K562 (cell line): ENCODE data around the gene ANK3. TPM values are rescaled to one million over a fixed set of nuclear protein-coding genes. Genes with fewer than 3 reads are reported as not detected.

Experiments
- ATAC-seq: fragments of 200-7000 bp; cut with Tn5 transposase; 3 replicates; pipeline ENCODE4 v1.9.1; 2020; ENCODE audit warnings: moderate library complexity
- BruUV-seq: library from RNA; stranded (reverse); fragments of 400-500 nt; replicated peaks from 2 replicates; lab custom pipeline; 2021; lab: Mats Ljungman, UMichigan
- CTCF ChIA-PET: fragments of 300-600 bp; formaldehyde crosslinking; extraction: SDS; loops from one replicate; lab custom pipeline; 2021; ENCODE audit warnings: low intra/inter-chr PET ratio; lab: Yijun Ruan, JAX
- POLR2A ChIA-PET: fragments of 300-600, 350-650 bp; sonication (Branson Sonifier 250); formaldehyde crosslinking; extraction: SDS; loops from one replicate; lab custom pipeline; 2021; ENCODE audit warnings: antibody characterized with exemption, inconsistent platforms; lab: Yijun Ruan, JAX
- DNase-seq, 4 experiments: peaks; one replicate each; pipeline versions ENCODE4 v3.0.0 to v3.0.0-alpha.2; 2011 to 2018; ENCODE audit warnings: low spot score in 3 of 4, mixed read lengths in 3 of 4; ENCODE audit errors: extremely low read depth in 1 of 4
- FAIRE-seq: peaks from 2 replicates; lab custom pipeline; 2011; peaks lifted over from hg19 to GRCh38; lab: Jason Lieb, UNC
- H2AFZ ChIP-seq: 2 replicates; pipeline ENCODE4 v1.6.0; 2011; ENCODE audit warnings: low read depth, low read length, control low read depth, inconsistent platforms
- H3K27ac ChIP-seq: fragments of 200-600 bp; 3 replicates; pipeline ENCODE4 v1.8.0; 2011; ENCODE audit warnings: low read depth, mild to moderate bottlenecking, control low read depth, inconsistent platforms, low read length, moderate library complexity, mixed read lengths; ENCODE audit errors: extremely low read depth
- H3K27me3 ChIP-seq, 2 experiments: fragments of 300-600 bp in 1 of 2; 2 replicates in 1 of 2; 3 replicates in 1 of 2; pipeline versions ENCODE4 v1.6.0 to v1.8.0; 2011; ENCODE audit warnings: inconsistent platforms in 2 of 2, low read length in 2 of 2, mild to moderate bottlenecking in 1 of 2, mixed read lengths in 1 of 2, moderate library complexity in 1 of 2; ENCODE audit not compliant: control insufficient read depth in 2 of 2, insufficient read depth in 2 of 2
- H3K36me3 ChIP-seq: fragments of 300-600 bp; 3 replicates; pipeline ENCODE4 v1.8.0; 2011; ENCODE audit warnings: mild to moderate bottlenecking, low read length, inconsistent platforms; ENCODE audit not compliant: control insufficient read depth, insufficient read depth
- H3K4me1 ChIP-seq, 2 experiments: fragments of 200-600 bp in 1 of 2; replicated peaks in 1 of 2; 2 replicates in 1 of 2; 3 replicates in 1 of 2; pipeline versions ENCODE4 v1.5.1 to v1.8.0; 2011; ENCODE audit warnings: inconsistent platforms in 2 of 2, low read length in 2 of 2, mild to moderate bottlenecking in 1 of 2, mixed read lengths in 1 of 2, moderate library complexity in 1 of 2; ENCODE audit not compliant: control insufficient read depth in 2 of 2, insufficient read depth in 2 of 2
- H3K4me2 ChIP-seq: 2 replicates; pipeline ENCODE4 v1.6.1; 2011; ENCODE audit warnings: low read length, control low read depth, inconsistent platforms, mixed read lengths; ENCODE audit not compliant: insufficient read depth
- H3K4me3 ChIP-seq: fragments of 200-600 bp; sonication (generic), shearing (Covaris generic); 2 replicates; pipeline ENCODE4 v1.5.1; 2016; ENCODE audit warnings: control low read depth, inconsistent platforms
- H3K79me2 ChIP-seq: fragments of 200-600 bp; 3 replicates; pipeline ENCODE4 v1.8.0; 2011; ENCODE audit warnings: low read length, inconsistent platforms; ENCODE audit not compliant: control insufficient read depth, insufficient read depth
- H3K9ac ChIP-seq, 2 experiments: 2 replicates each; pipeline versions ENCODE4 v1.6.0 to v1.6.1; 2011; ENCODE audit warnings: low read depth in 2 of 2, low read length in 2 of 2, control low read depth in 1 of 2, inconsistent platforms in 1 of 2, mild to moderate bottlenecking in 1 of 2, mixed read lengths in 1 of 2; ENCODE audit not compliant: insufficient read depth in 1 of 2
- H3K9me1 ChIP-seq: one replicate; pipeline ENCODE4 v1.6.0; 2011; ENCODE audit warnings: inconsistent platforms, mild to moderate bottlenecking, low read length, moderate library complexity; ENCODE audit not compliant: control insufficient read depth, insufficient read depth
- H3K9me3 ChIP-seq: replicated peaks from 2 replicates; pipeline ENCODE4 v1.5.1; 2011; ENCODE audit warnings: low read depth, low read length, inconsistent platforms; ENCODE audit not compliant: control insufficient read depth, insufficient read depth
- H4K20me1 ChIP-seq: replicated peaks from 2 replicates; pipeline ENCODE4 v1.6.1; 2011; ENCODE audit warnings: low read length, inconsistent platforms, mixed read lengths; ENCODE audit not compliant: control insufficient read depth, insufficient read depth
- DMBX1 ChIP-seq: fragments of 250-450 bp; sonication (Bioruptor Pico); IDR thresholded peaks from 2 replicates; pipeline ENCODE4 v1.8.0; 2022; ENCODE audit warnings: inconsistent platforms, mild to moderate bottlenecking, moderate library complexity, borderline replicate concordance
- KDM5B ChIP-seq: fragments of 200-600 bp; sonication (generic); IDR thresholded peaks from 2 replicates; pipeline ENCODE4 v1.6.1; 2012; ENCODE audit warnings: low read depth, mild to moderate bottlenecking, moderate library complexity, low read length, control low read depth, inconsistent platforms; ENCODE audit not compliant: insufficient replicate concordance
- NR1H2 ChIP-seq: sonication (generic); formaldehyde crosslinking; IDR thresholded peaks from 2 replicates; pipeline ENCODE4 v1.4.0; 2020; ENCODE audit warnings: mild to moderate bottlenecking, missing genetic modification reagents
- ZNF217 ChIP-seq: sonication (generic); formaldehyde crosslinking; IDR thresholded peaks from 2 replicates; pipeline ENCODE4 v1.8.0; 2022; ENCODE audit warnings: mild to moderate bottlenecking, missing genetic modification reagents
- ZNF766 ChIP-seq: fragments of 200-800 bp; sonication (Bioruptor generic); conservative IDR thresholded peaks from 2 replicates; pipeline ENCODE4 v1.6.1; 2016; ENCODE audit warnings: missing genetic modification characterization, missing compliant biosample characterization
- WGBS: fragments of 100-300 bp; shearing (Covaris generic); methylation state at CpG from one replicate; pipeline ENCODE4 v1.1.6; 2016; ENCODE audit warnings: low coverage, mixed read lengths; ENCODE audit not compliant: insufficient coverage; ENCODE audit errors: missing lambda C conversion rate; 5-methylcytosine and 5-hydroxymethylcytosine counted together
- in situ Hi-C: fragments of 300-500 bp; cut with MboI; formaldehyde crosslinking; loops from 4 replicates; pipeline ENCODE4 v1.15.0; 2018; ENCODE audit warnings: inconsistent platforms, mixed read lengths
- intact Hi-C: fragments of 100-400 bp; cut with micrococcal nuclease; formaldehyde crosslinking; loops from 2 replicates; pipeline ENCODE4 v1.14.2; 2022
- polyA plus RNA-seq, 8 experiments: library from polyadenylated mRNA; depleted of rRNA in 4 of 8; stranded (reverse) in 5 of 8; unstranded in 3 of 8; fragments of >200 nt; fragmentation: Nextera tagmentation in 2 of 8; fragmentation: Illumina TruSeq in 1 of 8; extraction: Ambion mirVana in 2 of 8; extraction: Trizol in 1 of 8; gene quantifications; 2 replicates each; pipeline versions ENCODE4 v1.2.1 to v1.2.3, GENCODE V29; 2011 to 2014; ENCODE audit warnings: inconsistent platforms in 1 of 8, missing spikeins in 1 of 8
- total RNA-seq, 7 experiments: library from RNA; depleted of rRNA in 6 of 7; stranded (reverse); fragments of >200 nt in 6 of 7; fragmentation: Illumina TruSeq in 2 of 7; extraction: Trizol in 2 of 7; gene quantifications; 2 replicates each; pipeline versions ENCODE4 v1.2.1 to v1.2.3, GENCODE V29; 2011 to 2021; ENCODE audit warnings: low replicate concordance in 1 of 7
- TF ChIP-seq, protein P1 (sequence below): fragments of 450-650 bp; formaldehyde crosslinking; IDR thresholded peaks from 2 replicates; pipeline ENCODE4 v1.4.0; 2020; ENCODE audit warnings: mild to moderate bottlenecking
- TF ChIP-seq, protein P2 (sequence below): fragments of 200-600 bp; sonication (generic); IDR thresholded peaks from one replicate; pipeline ENCODE4 v1.6.1; 2012; ENCODE audit warnings: mild to moderate bottlenecking, low read depth, low read length, inconsistent platforms

The ANK3 gene
- total and polyA plus RNA-seq, 9 of the 15 experiments (the other 6 are each of a cell fraction or from before 2014, with no cell fraction given): 10.0 to 32.3 (median 17.9) TPM

DNA sequence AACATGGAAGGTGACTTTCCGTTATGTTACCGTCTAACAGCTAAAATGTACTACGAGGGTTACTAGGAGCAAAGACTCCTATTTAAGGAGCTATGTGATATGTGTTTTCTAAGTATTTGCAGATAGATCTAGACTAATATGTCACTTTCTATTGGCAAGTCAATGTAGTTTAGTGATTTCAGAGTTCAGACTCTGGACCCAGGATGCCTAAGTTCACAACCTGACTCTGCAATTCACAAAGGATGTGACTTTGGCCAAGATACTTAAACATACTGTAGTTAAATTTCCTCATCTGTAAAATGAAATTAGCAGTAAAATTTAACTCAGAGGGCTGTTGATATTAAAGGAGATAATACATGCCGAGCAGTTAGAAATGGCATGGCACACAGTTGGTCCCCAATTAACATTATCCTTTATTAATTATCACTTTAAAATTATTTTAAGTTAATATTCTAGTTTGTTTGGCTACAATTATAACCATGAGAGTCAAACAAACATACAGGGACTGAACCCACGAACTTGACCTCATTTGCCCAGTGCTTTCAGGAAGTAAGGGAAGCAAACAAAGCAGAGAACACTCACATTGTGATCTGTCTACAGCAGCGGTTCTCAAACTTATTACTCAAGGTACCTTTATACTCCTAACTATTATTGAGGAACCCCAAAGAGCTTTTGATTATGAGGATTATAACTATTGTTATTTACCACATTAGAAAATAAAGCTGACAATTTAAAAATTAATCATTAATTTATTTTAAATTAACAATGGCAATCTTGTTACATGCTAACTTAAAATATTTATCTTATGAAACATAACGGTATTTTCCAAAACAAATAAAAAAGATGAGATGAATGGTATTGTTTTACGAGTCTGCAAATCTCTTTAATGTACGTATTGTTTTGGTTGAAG is 94.4 kb downstream of the ANK3 start:
- Histone ChIP-seq H3K27me3 (no peaks in the 10 kb centered on the region), H3K4me2 (peak overlapping the region; percentile 56), H3K79me2 (peaks cover 29% of the 10 kb centered on the region), H3K9ac (peak overlapping the region in 1 of 2 experiments; percentile 36; a peak in 2 of 4 replicates), H3K36me3 (no peaks in the 10 kb centered on the region), H3K4me3 (no peak overlapping the region), H4K20me1 (no peaks in the 10 kb centered on the region), H3K9me3 (no peaks in the 10 kb centered on the region), H2AFZ (peak overlapping the region; percentile 87), H3K27ac (peak overlapping the region; percentile 19), H3K9me1 (no peaks in the 10 kb centered on the region), H3K4me1 (peaks cover 0 to 40% of the 10 kb centered on the region in 2 experiments; a peak in 4 of 5 replicates)
- DNase-seq (no peak), FAIRE-seq (no peak), ATAC-seq (0 out of 3 replicates have a peak, but pooled peaks have one; percentile 8)
- WGBS: 29% methylated on average over 9 of the region's 9 CpGs
- BruUV-seq: no TSS peak
- ChIA-PET CTCF (no interaction called here), POLR2A (interaction anchor here (1.4 to 2.7 kb wide), 5 partner anchors 11 to 32 kb away, joined by 3 to 20 read pairs (median 4); no protein-coding TSS in a partner anchor)
- intact Hi-C loops (loop anchor here (1.0 to 10.0 kb wide), 2 partner anchors 10 to 490 kb away; no protein-coding TSS in a partner anchor), in situ Hi-C loops (no loop called here)
- no peak for TF ChIP-seq DMBX1 (CRISPR knock-in tag)
- no peak for TF ChIP-seq ZNF217 (CRISPR knock-in tag)
- TF ChIP-seq, protein P1, sequence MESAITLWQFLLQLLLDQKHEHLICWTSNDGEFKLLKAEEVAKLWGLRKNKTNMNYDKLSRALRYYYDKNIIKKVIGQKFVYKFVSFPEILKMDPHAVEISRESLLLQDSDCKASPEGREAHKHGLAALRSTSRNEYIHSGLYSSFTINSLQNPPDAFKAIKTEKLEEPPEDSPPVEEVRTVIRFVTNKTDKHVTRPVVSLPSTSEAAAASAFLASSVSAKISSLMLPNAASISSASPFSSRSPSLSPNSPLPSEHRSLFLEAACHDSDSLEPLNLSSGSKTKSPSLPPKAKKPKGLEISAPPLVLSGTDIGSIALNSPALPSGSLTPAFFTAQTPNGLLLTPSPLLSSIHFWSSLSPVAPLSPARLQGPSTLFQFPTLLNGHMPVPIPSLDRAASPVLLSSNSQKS: no peak
- peak; percentile 18; the same call in 1 of the 2 replicates for TF ChIP-seq ZNF766 (CRISPR knock-in tag)
- TF ChIP-seq, protein P2, sequence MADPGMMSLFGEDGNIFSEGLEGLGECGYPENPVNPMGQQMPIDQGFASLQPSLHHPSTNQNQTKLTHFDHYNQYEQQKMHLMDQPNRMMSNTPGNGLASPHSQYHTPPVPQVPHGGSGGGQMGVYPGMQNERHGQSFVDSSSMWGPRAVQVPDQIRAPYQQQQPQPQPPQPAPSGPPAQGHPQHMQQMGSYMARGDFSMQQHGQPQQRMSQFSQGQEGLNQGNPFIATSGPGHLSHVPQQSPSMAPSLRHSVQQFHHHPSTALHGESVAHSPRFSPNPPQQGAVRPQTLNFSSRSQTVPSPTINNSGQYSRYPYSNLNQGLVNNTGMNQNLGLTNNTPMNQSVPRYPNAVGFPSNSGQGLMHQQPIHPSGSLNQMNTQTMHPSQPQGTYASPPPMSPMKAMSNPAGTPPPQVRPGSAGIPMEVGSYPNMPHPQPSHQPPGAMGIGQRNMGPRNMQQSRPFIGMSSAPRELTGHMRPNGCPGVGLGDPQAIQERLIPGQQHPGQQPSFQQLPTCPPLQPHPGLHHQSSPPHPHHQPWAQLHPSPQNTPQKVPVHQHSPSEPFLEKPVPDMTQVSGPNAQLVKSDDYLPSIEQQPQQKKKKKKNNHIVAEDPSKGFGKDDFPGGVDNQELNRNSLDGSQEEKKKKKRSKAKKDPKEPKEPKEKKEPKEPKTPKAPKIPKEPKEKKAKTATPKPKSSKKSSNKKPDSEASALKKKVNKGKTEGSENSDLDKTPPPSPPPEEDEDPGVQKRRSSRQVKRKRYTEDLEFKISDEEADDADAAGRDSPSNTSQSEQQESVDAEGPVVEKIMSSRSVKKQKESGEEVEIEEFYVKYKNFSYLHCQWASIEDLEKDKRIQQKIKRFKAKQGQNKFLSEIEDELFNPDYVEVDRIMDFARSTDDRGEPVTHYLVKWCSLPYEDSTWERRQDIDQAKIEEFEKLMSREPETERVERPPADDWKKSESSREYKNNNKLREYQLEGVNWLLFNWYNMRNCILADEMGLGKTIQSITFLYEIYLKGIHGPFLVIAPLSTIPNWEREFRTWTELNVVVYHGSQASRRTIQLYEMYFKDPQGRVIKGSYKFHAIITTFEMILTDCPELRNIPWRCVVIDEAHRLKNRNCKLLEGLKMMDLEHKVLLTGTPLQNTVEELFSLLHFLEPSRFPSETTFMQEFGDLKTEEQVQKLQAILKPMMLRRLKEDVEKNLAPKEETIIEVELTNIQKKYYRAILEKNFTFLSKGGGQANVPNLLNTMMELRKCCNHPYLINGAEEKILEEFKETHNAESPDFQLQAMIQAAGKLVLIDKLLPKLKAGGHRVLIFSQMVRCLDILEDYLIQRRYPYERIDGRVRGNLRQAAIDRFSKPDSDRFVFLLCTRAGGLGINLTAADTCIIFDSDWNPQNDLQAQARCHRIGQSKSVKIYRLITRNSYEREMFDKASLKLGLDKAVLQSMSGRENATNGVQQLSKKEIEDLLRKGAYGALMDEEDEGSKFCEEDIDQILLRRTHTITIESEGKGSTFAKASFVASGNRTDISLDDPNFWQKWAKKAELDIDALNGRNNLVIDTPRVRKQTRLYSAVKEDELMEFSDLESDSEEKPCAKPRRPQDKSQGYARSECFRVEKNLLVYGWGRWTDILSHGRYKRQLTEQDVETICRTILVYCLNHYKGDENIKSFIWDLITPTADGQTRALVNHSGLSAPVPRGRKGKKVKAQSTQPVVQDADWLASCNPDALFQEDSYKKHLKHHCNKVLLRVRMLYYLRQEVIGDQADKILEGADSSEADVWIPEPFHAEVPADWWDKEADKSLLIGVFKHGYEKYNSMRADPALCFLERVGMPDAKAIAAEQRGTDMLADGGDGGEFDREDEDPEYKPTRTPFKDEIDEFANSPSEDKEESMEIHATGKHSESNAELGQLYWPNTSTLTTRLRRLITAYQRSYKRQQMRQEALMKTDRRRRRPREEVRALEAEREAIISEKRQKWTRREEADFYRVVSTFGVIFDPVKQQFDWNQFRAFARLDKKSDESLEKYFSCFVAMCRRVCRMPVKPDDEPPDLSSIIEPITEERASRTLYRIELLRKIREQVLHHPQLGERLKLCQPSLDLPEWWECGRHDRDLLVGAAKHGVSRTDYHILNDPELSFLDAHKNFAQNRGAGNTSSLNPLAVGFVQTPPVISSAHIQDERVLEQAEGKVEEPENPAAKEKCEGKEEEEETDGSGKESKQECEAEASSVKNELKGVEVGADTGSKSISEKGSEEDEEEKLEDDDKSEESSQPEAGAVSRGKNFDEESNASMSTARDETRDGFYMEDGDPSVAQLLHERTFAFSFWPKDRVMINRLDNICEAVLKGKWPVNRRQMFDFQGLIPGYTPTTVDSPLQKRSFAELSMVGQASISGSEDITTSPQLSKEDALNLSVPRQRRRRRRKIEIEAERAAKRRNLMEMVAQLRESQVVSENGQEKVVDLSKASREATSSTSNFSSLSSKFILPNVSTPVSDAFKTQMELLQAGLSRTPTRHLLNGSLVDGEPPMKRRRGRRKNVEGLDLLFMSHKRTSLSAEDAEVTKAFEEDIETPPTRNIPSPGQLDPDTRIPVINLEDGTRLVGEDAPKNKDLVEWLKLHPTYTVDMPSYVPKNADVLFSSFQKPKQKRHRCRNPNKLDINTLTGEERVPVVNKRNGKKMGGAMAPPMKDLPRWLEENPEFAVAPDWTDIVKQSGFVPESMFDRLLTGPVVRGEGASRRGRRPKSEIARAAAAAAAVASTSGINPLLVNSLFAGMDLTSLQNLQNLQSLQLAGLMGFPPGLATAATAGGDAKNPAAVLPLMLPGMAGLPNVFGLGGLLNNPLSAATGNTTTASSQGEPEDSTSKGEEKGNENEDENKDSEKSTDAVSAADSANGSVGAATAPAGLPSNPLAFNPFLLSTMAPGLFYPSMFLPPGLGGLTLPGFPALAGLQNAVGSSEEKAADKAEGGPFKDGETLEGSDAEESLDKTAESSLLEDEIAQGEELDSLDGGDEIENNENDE: no peak
- TF ChIP-seq KDM5B: no peak
- no peak for TF ChIP-seq NR1H2
